Endothelial cell of umbilical vein (primary cell): Measurements from ENCODE around the gene TM9SF2. TPM values are rescaled to one million over a fixed set of nuclear protein-coding genes. Genes with fewer than 3 reads are reported as not detected.

ENCODE experiments used
- BruUV-seq: library from RNA; stranded (reverse); fragments of 400-500 nt; replicated peaks from 2 replicates; lab custom pipeline; 2021; lab: Mats Ljungman, UMichigan
- CTCF ChIA-PET: fragments of 300-600, 350-600 bp; sonication (Branson Sonifier 250); formaldehyde crosslinking; loops from one replicate; lab custom pipeline; 2021; ENCODE audit warnings: antibody characterized with exemption, inconsistent platforms; lab: Charles Lee
- POLR2A ChIA-PET: fragments of 300-600, 350-600 bp; sonication (Branson Sonifier 250); formaldehyde crosslinking; loops from one replicate; lab custom pipeline; 2021; ENCODE audit warnings: antibody characterized with exemption, inconsistent platforms; lab: Charles Lee
- DNase-seq: peaks from one replicate; pipeline ENCODE4 v3.0.0-alpha.2; 2011; ENCODE audit warnings: low read depth, low spot score
- FAIRE-seq: peaks from 2 replicates; lab custom pipeline; 2011; peaks lifted over from hg19 to GRCh38; lab: Jason Lieb, UNC
- H2AFZ ChIP-seq: 2 replicates; pipeline ENCODE4 v1.6.0; 2012; ENCODE audit warnings: low read depth, low read length, control low read depth, inconsistent platforms
- H3K27ac ChIP-seq: 2 replicates; pipeline ENCODE4 v1.5.1; 2011; ENCODE audit warnings: low read depth, mild to moderate bottlenecking, control low read depth, low read length, moderate library complexity; ENCODE audit not compliant: insufficient read depth
- H3K27me3 ChIP-seq, 2 experiments: 2 replicates each; pipeline versions ENCODE4 v1.6.0 to v1.6.1; 2011; ENCODE audit warnings: low read length in 2 of 2, mixed read lengths in 1 of 2; ENCODE audit not compliant: control insufficient read depth in 2 of 2, insufficient read depth in 2 of 2
- H3K36me3 ChIP-seq, 2 experiments: 2 replicates in 1 of 2; 3 replicates in 1 of 2; pipeline ENCODE4 v1.5.1; 2011; ENCODE audit warnings: low read length in 2 of 2, mild to moderate bottlenecking in 1 of 2, moderate library complexity in 1 of 2; ENCODE audit not compliant: control insufficient read depth in 2 of 2, insufficient read depth in 2 of 2; ENCODE audit errors: extremely low read depth in 1 of 2
- H3K4me1 ChIP-seq: 3 replicates; pipeline ENCODE4 v1.5.1; 2011; ENCODE audit warnings: mild to moderate bottlenecking, low read length; ENCODE audit not compliant: control insufficient read depth, insufficient read depth; ENCODE audit errors: extremely low read depth
- H3K4me2 ChIP-seq: 2 replicates; pipeline ENCODE4 v1.6.1; 2011; ENCODE audit warnings: low read length, control low read depth, mixed read lengths; ENCODE audit not compliant: insufficient read depth
- H3K4me3 ChIP-seq, 3 experiments: fragments of 200-600 bp in 1 of 3; sonication (generic), shearing (Covaris generic) in 1 of 3; replicated peaks in 1 of 3; 2 replicates each; pipeline ENCODE4 v1.5.1; 2011 to 2016; ENCODE audit warnings: control low read depth in 3 of 3, low read length in 3 of 3, mild to moderate bottlenecking in 2 of 3, inconsistent platforms in 1 of 3, low read depth in 1 of 3, moderate library complexity in 1 of 3; ENCODE audit not compliant: insufficient read depth in 1 of 3
- H3K79me2 ChIP-seq: 2 replicates; pipeline ENCODE4 v1.6.0; 2012; ENCODE audit warnings: low read length, inconsistent platforms; ENCODE audit not compliant: control insufficient read depth, insufficient read depth
- H3K9ac ChIP-seq: replicated peaks from 2 replicates; pipeline ENCODE3; 2011; ENCODE audit warnings: low read length, control low read depth; ENCODE audit not compliant: insufficient read depth; ENCODE audit errors: extremely low read depth
- H3K9me1 ChIP-seq: replicated peaks from 3 replicates; pipeline ENCODE4 v1.6.0; 2011; ENCODE audit warnings: mild to moderate bottlenecking, low read length; ENCODE audit not compliant: control insufficient read depth, insufficient read depth; ENCODE audit errors: extremely low read depth
- H3K9me3 ChIP-seq: replicated peaks from 2 replicates; pipeline ENCODE4 v1.5.1; 2012; ENCODE audit warnings: low read length, inconsistent platforms; ENCODE audit not compliant: control insufficient read depth, insufficient read depth
- H4K20me1 ChIP-seq: replicated peaks from 2 replicates; pipeline ENCODE3; 2011; ENCODE audit warnings: mild to moderate bottlenecking, low read length; ENCODE audit not compliant: control insufficient read depth, insufficient read depth; ENCODE audit errors: extremely low read depth
- EZH2 ChIP-seq: IDR thresholded peaks from 2 replicates; pipeline ENCODE4 v1.6.1; 2012; ENCODE audit warnings: borderline replicate concordance, low read depth, mild to moderate bottlenecking, moderate library complexity, low read length, inconsistent platforms; ENCODE audit not compliant: severe bottlenecking
- FOS ChIP-seq: IDR thresholded peaks from 2 replicates; pipeline ENCODE4 v1.6.1; 2011; ENCODE audit warnings: mild to moderate bottlenecking, low read length, moderate library complexity, borderline replicate concordance; ENCODE audit not compliant: insufficient read depth
- GATA2 ChIP-seq: IDR thresholded peaks from 2 replicates; pipeline ENCODE4 v1.7.0; 2011; ENCODE audit warnings: low read depth, mild to moderate bottlenecking, moderate library complexity, mixed read lengths, low read length; ENCODE audit not compliant: insufficient read length, insufficient read depth
- JUN ChIP-seq: IDR thresholded peaks from 2 replicates; pipeline ENCODE4 v1.6.1; 2011; ENCODE audit warnings: borderline replicate concordance, low read depth; ENCODE audit not compliant: insufficient read length, insufficient read depth
- MAX ChIP-seq: IDR thresholded peaks from 2 replicates; pipeline ENCODE4 v1.6.1; 2011; ENCODE audit not compliant: insufficient read depth, insufficient read length
- MYC ChIP-seq: IDR thresholded peaks from one replicate; pipeline ENCODE4 v1.6.1; 2011; ENCODE audit warnings: mild to moderate bottlenecking, low read depth, low read length
- POLR2A ChIP-seq: IDR thresholded peaks from 2 replicates; pipeline ENCODE4 v1.6.1; 2012; ENCODE audit warnings: low read depth, mild to moderate bottlenecking, control low read depth, low read length
- POLR2AphosphoS5 ChIP-seq: IDR thresholded peaks from 2 replicates; pipeline ENCODE4 v1.6.1; 2012; ENCODE audit warnings: low read depth, mild to moderate bottlenecking, control low read depth, low read length, moderate library complexity; ENCODE audit not compliant: insufficient read depth
- dilution Hi-C: fragments of 300-500 bp; cut with MboI; formaldehyde crosslinking; loops from one replicate; pipeline ENCODE4 v1.15.0; 2019; ENCODE audit warnings: low sequenced_read_pairs; ENCODE audit not compliant: extremely low pct_ligation_motif_present
- intact Hi-C: fragments of 100-400 bp; cut with micrococcal nuclease; formaldehyde crosslinking; loops from one replicate; pipeline ENCODE4 v1.10.0; 2022
- polyA plus RNA-seq, 4 experiments: library from polyadenylated mRNA; depleted of rRNA in 3 of 4; stranded (reverse) in 3 of 4; unstranded in 1 of 4; fragments of >200 nt; gene quantifications; 2 replicates each; pipeline versions ENCODE4 v1.2.1 to v1.2.3, GENCODE V29; 2011 to 2012; ENCODE audit warnings: missing spikeins in 1 of 4
- total RNA-seq: library from RNA; stranded (reverse); gene quantifications from 2 replicates; pipeline ENCODE4 v1.2.3, GENCODE V29; 2021
- TF ChIP-seq, protein P1 (sequence below), 2 donors: IDR thresholded peaks; 1 replicate in 1 of 2; 2 replicates in 1 of 2; pipeline ENCODE4 v1.5.1; 2011; ENCODE audit warnings: low read length in 2 of 2, mild to moderate bottlenecking in 2 of 2, moderate library complexity in 2 of 2, control low read depth in 1 of 2, inconsistent platforms in 1 of 2, low read depth in 1 of 2; ENCODE audit not compliant: insufficient read depth in 1 of 2; ENCODE audit errors: extremely low read depth in 1 of 2

Gene TM9SF2
- total and polyA plus RNA-seq, 2 donors (not counting 3 experiments of a cell fraction or from before 2014, with no cell fraction given): 76.0 to 90.0 TPM

GRCh38 chr13:99463646-99464397, 37.5 kb upstream of the TM9SF2 start:
- no peak overlapping the region for H3K9ac ChIP-seq
- FAIRE-seq: no peak
- no peak for DNase-seq
- H4K20me1 ChIP-seq: no peaks in the 10 kb centered on the region
- H3K27me3 ChIP-seq: peaks cover 5 to 14% of the 10 kb centered on the region in 2 experiments
- no peak overlapping the region for H3K27ac ChIP-seq
- no peaks in the 10 kb centered on the region for H3K79me2 ChIP-seq
- no peaks in the 10 kb centered on the region for H3K9me1 ChIP-seq
- dilution Hi-C loops (no loop called here), intact Hi-C loops (no loop called here)
- H3K4me1 ChIP-seq: no peaks in the 10 kb centered on the region
- no peak overlapping the region for H3K4me3 ChIP-seq
- H2AFZ ChIP-seq: no peak overlapping the region
- no peaks in the 10 kb centered on the region for H3K9me3 ChIP-seq
- H3K36me3 ChIP-seq: no peaks in the 10 kb centered on the region
- POLR2A ChIA-PET: interaction anchor here (0.6 kb wide), 1 partner anchor 78 kb away, joined by 5 read pairs; no protein-coding TSS in a partner anchor
- H3K4me2 ChIP-seq: no peak overlapping the region
- CTCF ChIA-PET: no interaction called here
- BruUV-seq: no TSS peak
- no peak for TF ChIP-seq POLR2A

- Histone ChIP-seq H3K4me2 (no peak overlapping the region), H3K27me3 (peaks cover 5 to 7% of the 10 kb centered on the region in 2 experiments), H3K4me3 (no peak overlapping the region), H3K9ac (no peak overlapping the region), H3K9me3 (no peaks in the 10 kb centered on the region), H3K27ac (no peak overlapping the region), H3K4me1 (no peaks in the 10 kb centered on the region), H3K9me1 (no peaks in the 10 kb centered on the region), H3K79me2 (no peaks in the 10 kb centered on the region), H2AFZ (no peak overlapping the region), H4K20me1 (no peaks in the 10 kb centered on the region), H3K36me3 (no peaks in the 10 kb centered on the region)
- TF ChIP-seq EZH2 (no peak), MAX (no peak), POLR2A (no peak), JUN (no peak), MYC (no peak), POLR2AphosphoS5 (no peak), GATA2 (no peak), FOS (no peak)
- TF ChIP-seq, protein P1, sequence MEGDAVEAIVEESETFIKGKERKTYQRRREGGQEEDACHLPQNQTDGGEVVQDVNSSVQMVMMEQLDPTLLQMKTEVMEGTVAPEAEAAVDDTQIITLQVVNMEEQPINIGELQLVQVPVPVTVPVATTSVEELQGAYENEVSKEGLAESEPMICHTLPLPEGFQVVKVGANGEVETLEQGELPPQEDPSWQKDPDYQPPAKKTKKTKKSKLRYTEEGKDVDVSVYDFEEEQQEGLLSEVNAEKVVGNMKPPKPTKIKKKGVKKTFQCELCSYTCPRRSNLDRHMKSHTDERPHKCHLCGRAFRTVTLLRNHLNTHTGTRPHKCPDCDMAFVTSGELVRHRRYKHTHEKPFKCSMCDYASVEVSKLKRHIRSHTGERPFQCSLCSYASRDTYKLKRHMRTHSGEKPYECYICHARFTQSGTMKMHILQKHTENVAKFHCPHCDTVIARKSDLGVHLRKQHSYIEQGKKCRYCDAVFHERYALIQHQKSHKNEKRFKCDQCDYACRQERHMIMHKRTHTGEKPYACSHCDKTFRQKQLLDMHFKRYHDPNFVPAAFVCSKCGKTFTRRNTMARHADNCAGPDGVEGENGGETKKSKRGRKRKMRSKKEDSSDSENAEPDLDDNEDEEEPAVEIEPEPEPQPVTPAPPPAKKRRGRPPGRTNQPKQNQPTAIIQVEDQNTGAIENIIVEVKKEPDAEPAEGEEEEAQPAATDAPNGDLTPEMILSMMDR (IDR thresholded peaks at IDR 0.05; ENCODE audit: extremely low read depth in 1 of 2, insufficient read depth in 1 of 2, low read depth in 1 of 2, low read length in 2 of 2): no peak
- dilution Hi-C loops (no loop called here), intact Hi-C loops (no loop called here)
- CTCF ChIA-PET: interaction anchor here (0.6 kb wide), 1 partner anchor 15 kb away, joined by 3 read pairs; no protein-coding TSS in a partner anchor
- POLR2A ChIA-PET: no interaction called here
- no TSS peak for BruUV-seq
- FAIRE-seq (no peak), DNase-seq (no peak)
These were observed 36.8 kb upstream of the TM9SF2 start for GRCh38 chr13:99464441-99464949.
